GM23338 (cell line): ENCODE results near the gene PKP3. TPM values are rescaled to one million over a fixed set of nuclear protein-coding genes. Genes with fewer than 3 reads are reported as not detected.

ENCODE experiments used
- ATAC-seq: fragments of 200-7000 bp; cut with Tn5 transposase; 3 replicates; pipeline ENCODE4 v1.9.1; 2020
- DNase-seq: peaks from one replicate; pipeline ENCODE4 v3.0.0-alpha.2; 2015; ENCODE audit warnings: low spot score
- H2AFZ ChIP-seq: fragments of 200-600 bp; sonication (generic); 2 replicates; pipeline ENCODE4 v1.8.0; 2016; ENCODE audit warnings: antibody characterized with exemption, mild to moderate bottlenecking, moderate library complexity
- H3F3A ChIP-seq: fragments of 200-600 bp; sonication (generic); replicated peaks from 2 replicates; pipeline ENCODE4 v1.8.0; 2017; ENCODE audit warnings: antibody characterized with exemption, mixed run types, low read depth
- H3K27ac ChIP-seq: fragments of 200-600 bp; sonication (generic); 2 replicates; pipeline ENCODE4 v1.6.1; 2016; ENCODE audit warnings: low read depth
- H3K27me3 ChIP-seq: fragments of 200-600 bp; sonication (generic); 2 replicates; pipeline ENCODE4 v1.8.0; 2016; ENCODE audit warnings: mild to moderate bottlenecking, mixed run types, moderate library complexity; ENCODE audit not compliant: insufficient read depth
- H3K36me3 ChIP-seq: fragments of 200-600 bp; sonication (generic); 2 replicates; pipeline ENCODE4 v1.8.0; 2016; ENCODE audit warnings: mild to moderate bottlenecking; ENCODE audit not compliant: insufficient read depth
- H3K4me1 ChIP-seq: fragments of 200-600 bp; sonication (generic); 2 replicates; pipeline ENCODE4 v1.8.0; 2016; ENCODE audit warnings: mild to moderate bottlenecking, moderate library complexity; ENCODE audit not compliant: insufficient read depth
- H3K4me2 ChIP-seq: fragments of 200-600 bp; sonication (generic); 2 replicates; pipeline ENCODE4 v1.7.1; 2017; ENCODE audit warnings: mixed run types
- H3K4me3 ChIP-seq: fragments of 200-600 bp; sonication (generic); 2 replicates; pipeline ENCODE4 v1.6.1; 2016; ENCODE audit warnings: mixed run types
- H3K79me2 ChIP-seq: fragments of 200-600 bp; sonication (generic); replicated peaks from 2 replicates; pipeline ENCODE4 v1.8.0; 2017; ENCODE audit warnings: mild to moderate bottlenecking; ENCODE audit not compliant: insufficient read depth
- H3K9me2 ChIP-seq: fragments of 200-600 bp; sonication (generic); 2 replicates; pipeline ENCODE4 v1.8.0; 2017; ENCODE audit not compliant: insufficient read depth
- H4K20me1 ChIP-seq: fragments of 200-600 bp; sonication (generic); replicated peaks from 2 replicates; pipeline ENCODE4 v1.8.0; 2017; ENCODE audit warnings: mild to moderate bottlenecking; ENCODE audit not compliant: insufficient read depth
- H3K27ac Mint-ChIP-seq: 2 replicates; pipeline ENCODE4 v1.8.0; 2020; ENCODE audit warnings: inconsistent platforms, mild to moderate bottlenecking, moderate library complexity, mixed read lengths
- H3K27me3 Mint-ChIP-seq: 3 replicates; pipeline ENCODE4 v1.8.0; 2022; ENCODE audit warnings: low read depth, mild to moderate bottlenecking, moderate library complexity, mixed read lengths, inconsistent platforms; ENCODE audit not compliant: insufficient read depth, poor library complexity
- H3K36me3 Mint-ChIP-seq: 3 replicates; pipeline ENCODE4 v1.8.0; 2021; ENCODE audit warnings: low read depth, mild to moderate bottlenecking, inconsistent platforms, moderate library complexity, mixed read lengths
- H3K4me1 Mint-ChIP-seq: 3 replicates; pipeline ENCODE4 v1.8.0; 2020; ENCODE audit warnings: mild to moderate bottlenecking, inconsistent platforms, mixed read lengths
- H3K4me3 Mint-ChIP-seq: 3 replicates; pipeline ENCODE4 v1.8.0; 2021; ENCODE audit warnings: moderate library complexity, mild to moderate bottlenecking, inconsistent platforms, mixed read lengths
- H3K9me3 Mint-ChIP-seq: 3 replicates; pipeline ENCODE4 v1.8.0; 2020; ENCODE audit warnings: moderate library complexity, mild to moderate bottlenecking, inconsistent platforms, mixed read lengths
- CTCF ChIP-seq, 2 experiments: fragments of 200-600 bp in 1 of 2; sonication (generic) in 1 of 2; conservative IDR thresholded peaks; 2 replicates each; pipeline versions ENCODE4 v1.5.1 to v1.6.1; 2016 to 2017; ENCODE audit warnings: antibody characterized with exemption in 2 of 2, low read depth in 2 of 2, mild to moderate bottlenecking in 2 of 2, moderate library complexity in 1 of 2
- ETS1 ChIP-seq: IDR thresholded peaks from 2 replicates; pipeline ENCODE4 v1.6.1; 2016; ENCODE audit warnings: antibody characterized with exemption
- EZH2 ChIP-seq: fragments of 200-600 bp; sonication (generic); IDR thresholded peaks from one replicate; pipeline ENCODE4 v1.8.0; 2017; ENCODE audit warnings: antibody characterized with exemption, mild to moderate bottlenecking, low read depth; ENCODE audit not compliant: unreplicated experiment
- EZH2phosphoT487 ChIP-seq: fragments of 200-600 bp; sonication (generic); IDR thresholded peaks from one replicate; pipeline ENCODE4 v1.8.1; 2018; ENCODE audit warnings: antibody characterized with exemption; ENCODE audit not compliant: unreplicated experiment
- JUNB ChIP-seq: IDR thresholded peaks from one replicate; pipeline ENCODE4 v1.6.1; 2016; ENCODE audit warnings: antibody characterized with exemption; ENCODE audit not compliant: unreplicated experiment
- NANOG ChIP-seq: IDR thresholded peaks from 2 replicates; pipeline ENCODE4 v1.6.1; 2016; ENCODE audit warnings: antibody characterized with exemption, borderline replicate concordance
- STAT1 ChIP-seq: IDR thresholded peaks from one replicate; pipeline ENCODE4 v1.6.1; 2016; ENCODE audit warnings: antibody characterized with exemption; ENCODE audit not compliant: unreplicated experiment
- ZNF462 ChIP-seq: fragments of 250-450 bp; sonication (Bioruptor Pico); IDR thresholded peaks from 2 replicates; pipeline ENCODE4 v1.5.0; 2020; ENCODE audit warnings: mild to moderate bottlenecking, moderate library complexity
- polyA plus RNA-seq: library from polyadenylated mRNA; unstranded; fragments of >200 nt; fragmentation: Nextera tagmentation; extraction: Ambion mirVana; gene quantifications from 2 replicates; pipeline ENCODE4 v1.2.1, GENCODE V29; 2016
- total RNA-seq: library from RNA; depleted of rRNA; stranded (reverse); fragments of >200 nt; shearing (Covaris generic); gene quantifications from 2 replicates; pipeline ENCODE4 v1.2.3, GENCODE V29; 2014

The PKP3 gene
- total and polyA plus RNA-seq, 2 experiments from 2014 or later, result 7.2 to 23.0 TPM

- TF ChIP-seq EZH2, result no peak
- no peak for TF ChIP-seq STAT1
- no peak for TF ChIP-seq NANOG
- TF ChIP-seq EZH2phosphoT487, result no peak
- TF ChIP-seq CTCF (conservative IDR thresholded peaks at IDR 0.05; ENCODE audit: low read depth in 2 of 2), result no peak
Observed at GRCh38 chr11:356610-357009, 37.4 kb upstream of the PKP3 start (continued).

GRCh38 chr11:357582-357981 is 36.4 kb upstream of the PKP3 start:
- no peak overlapping the region for H3K4me3 ChIP-seq
- peaks cover 15% of the 10 kb centered on the region for H3K4me1 ChIP-seq
- peaks cover 15% of the 10 kb centered on the region for H3K27me3 Mint-ChIP-seq
- H3K27ac ChIP-seq, result no peak overlapping the region
- H3K4me1 Mint-ChIP-seq, result peaks cover 18% of the 10 kb centered on the region
- no peaks in the 10 kb centered on the region for H3K79me2 ChIP-seq
- H2AFZ ChIP-seq, result no peak overlapping the region
- H3K4me2 ChIP-seq, result no peak overlapping the region
- H3K27me3 ChIP-seq, result no peaks in the 10 kb centered on the region
- no peak overlapping the region for H3K27ac Mint-ChIP-seq
- H3K4me3 Mint-ChIP-seq, result no peak overlapping the region
- no peak for TF ChIP-seq EZH2phosphoT487
- TF ChIP-seq CTCF (conservative IDR thresholded peaks at IDR 0.05; ENCODE audit: low read depth in 2 of 2), result no peak
- no peak for TF ChIP-seq EZH2
- TF ChIP-seq JUNB, result no peak
- TF ChIP-seq ETS1, result no peak
- no peak for TF ChIP-seq ZNF462 (CRISPR knock-in tag)
- H3F3A ChIP-seq, result peaks cover 32% of the 10 kb centered on the region
- DNase-seq (no peak), ATAC-seq (no peak)
- no peaks in the 10 kb centered on the region for H3K36me3 ChIP-seq
- H4K20me1 ChIP-seq, result no peaks in the 10 kb centered on the region
- H3K9me3 Mint-ChIP-seq, result peaks cover 38% of the 10 kb centered on the region
- no peaks in the 10 kb centered on the region for H3K9me2 ChIP-seq
- H3K36me3 Mint-ChIP-seq, result peaks cover 23% of the 10 kb centered on the region; the same call in 2 of the 3 replicates
